RPMI7951 (cell line): Measurements from ENCODE around the gene LDLRAD4. TPM values are rescaled to one million over a fixed set of nuclear protein-coding genes. Genes with fewer than 3 reads are reported as not detected.
A peak's percentile ranks its signal among the peaks of the same experiment; 100 is the strongest.

Source experiments
- DNase-seq: peaks from one replicate; pipeline ENCODE4 v3.0.0-alpha.2; 2012; ENCODE audit warnings: low read depth
- total RNA-seq: library from RNA; depleted of rRNA; stranded (reverse); fragments of >200 nt; shearing (Covaris generic); gene quantifications from 2 replicates; pipeline ENCODE4 v1.2.3, GENCODE V29; 2014

Gene LDLRAD4
- total RNA-seq, 1 experiment from 2014 or later, result 0.24 TPM

DNA sequence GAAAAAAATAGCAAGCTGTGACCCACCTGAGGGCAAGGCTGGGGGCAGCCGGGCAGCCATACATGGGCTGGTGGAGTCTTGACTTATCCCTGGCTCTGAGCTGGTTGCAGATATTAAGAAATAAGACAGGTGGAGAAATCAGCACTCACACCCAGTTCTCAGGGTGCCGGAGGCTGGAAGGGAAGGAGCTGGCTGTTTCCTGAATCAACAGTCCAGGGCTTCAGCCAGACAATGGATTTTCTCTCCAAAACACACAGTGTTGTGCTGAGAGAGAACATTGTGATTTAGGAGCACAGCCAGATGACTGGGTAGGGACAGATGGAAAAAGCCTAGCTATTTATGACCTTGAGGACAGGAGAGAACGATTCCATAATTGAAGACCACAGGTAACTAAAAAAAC is 208.8 kb downstream of the LDLRAD4 start:
- no peak for DNase-seq

DNA sequence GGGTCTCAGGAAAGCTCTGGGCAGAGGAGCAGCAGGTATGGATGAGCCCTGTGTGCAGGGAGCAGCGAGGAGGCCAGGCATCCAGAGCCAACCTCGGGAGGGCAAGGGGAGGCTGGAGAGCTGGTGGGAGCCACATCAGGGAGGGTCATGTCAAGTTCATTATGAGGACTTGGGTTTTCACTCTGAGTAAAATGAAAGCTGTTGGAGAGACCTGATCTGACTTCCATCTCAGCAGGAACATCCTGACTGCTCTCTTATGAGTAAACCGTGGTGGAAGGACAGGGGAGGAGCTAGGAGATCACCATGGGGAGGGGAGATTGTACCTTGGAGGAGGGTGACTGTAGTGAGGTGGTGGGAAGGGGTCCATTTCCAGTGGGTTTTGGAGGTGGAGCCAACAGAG is 209.8 kb downstream of the LDLRAD4 start:
- no peak for DNase-seq

DNA sequence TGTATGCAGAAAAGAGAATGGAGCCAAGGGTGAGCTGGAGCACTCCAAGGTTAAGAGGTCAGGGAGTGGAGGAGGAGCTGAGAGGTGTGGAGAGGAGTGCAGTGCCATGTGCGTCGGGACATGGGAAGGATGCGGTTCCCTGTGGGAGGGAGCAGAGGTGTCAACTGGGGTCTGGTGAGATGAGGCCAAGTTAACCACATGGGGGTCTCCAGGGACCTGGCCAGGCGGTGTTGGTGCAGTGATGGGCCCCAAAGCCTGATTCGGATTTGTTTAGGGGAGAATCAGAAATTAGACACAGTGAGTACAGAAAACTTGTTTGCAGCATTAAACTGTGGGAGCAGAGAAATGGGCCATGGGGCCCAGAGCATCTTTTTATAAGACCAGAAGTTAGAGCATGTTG is 210.5 kb downstream of the LDLRAD4 start:
- no peak for DNase-seq

DNA sequence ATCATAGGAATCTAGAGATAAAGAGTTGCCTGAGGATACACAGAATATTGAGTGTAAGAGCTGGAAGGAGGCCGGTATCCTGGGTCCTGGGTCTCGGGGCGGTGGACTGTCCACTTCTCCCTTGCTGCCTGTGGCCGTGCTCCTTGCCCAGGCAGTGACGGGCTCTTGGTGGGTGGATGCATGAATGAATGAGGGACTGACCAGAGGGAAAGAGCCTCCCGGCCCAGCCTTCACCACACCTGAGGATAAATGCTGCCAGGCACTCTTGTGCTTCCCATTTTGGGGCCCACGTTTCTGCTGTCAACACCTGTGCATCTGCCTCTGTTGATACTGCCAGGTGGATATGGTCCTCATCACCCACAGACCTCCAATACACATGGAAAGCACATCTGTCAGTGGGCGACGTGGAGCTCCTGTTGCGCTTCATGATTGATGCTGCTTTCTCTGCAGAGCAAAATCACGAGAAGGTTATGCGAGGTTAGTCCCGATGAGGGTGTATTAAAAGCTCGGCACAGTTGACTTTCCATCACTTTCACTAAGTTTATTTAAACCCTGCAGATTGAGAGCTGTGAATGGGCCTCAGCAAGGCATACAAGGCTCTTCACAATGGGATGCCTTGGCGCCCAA is 211.4 kb downstream of the LDLRAD4 start:
- DNase-seq, result no peak

DNA sequence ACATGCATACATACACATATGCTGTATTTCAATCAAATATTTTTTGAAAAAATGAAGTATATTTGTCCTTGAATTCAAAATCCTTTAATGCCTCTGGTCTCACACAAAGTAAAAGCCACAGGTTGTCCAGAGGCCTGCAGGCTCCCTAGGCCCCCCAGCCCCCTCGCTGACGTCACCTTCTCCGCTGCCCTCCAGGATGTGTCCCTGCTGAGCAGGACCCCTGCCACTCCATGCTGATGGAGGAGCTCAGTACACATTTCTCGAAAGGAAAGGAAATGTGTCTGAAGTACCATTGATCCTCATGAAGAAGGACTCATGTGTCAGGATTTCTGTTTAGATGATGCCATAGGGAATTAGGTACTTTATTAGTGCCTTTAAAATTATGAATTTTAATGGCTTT is 212.1 kb downstream of the LDLRAD4 start:
- no peak for DNase-seq

DNA sequence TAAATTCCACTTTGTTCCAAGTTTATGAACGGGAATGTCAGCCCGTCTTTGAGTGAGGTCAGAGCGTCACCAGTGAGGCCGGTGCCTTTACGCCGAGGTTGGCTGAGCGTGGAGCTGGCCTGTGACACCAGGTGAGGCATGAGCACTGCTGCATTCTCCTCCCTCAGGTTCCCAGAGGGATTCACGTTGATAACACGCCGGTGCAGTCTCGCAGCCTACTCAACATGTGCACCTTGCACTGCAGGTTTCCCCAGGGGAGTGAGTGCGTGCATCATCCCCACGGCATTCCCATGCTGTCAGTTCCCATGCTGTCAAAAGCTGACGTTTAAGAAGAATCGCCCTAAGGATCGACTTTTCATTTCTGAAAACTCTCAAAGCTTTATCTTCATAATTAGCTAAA is 213.3 kb downstream of the LDLRAD4 start:
- DNase-seq, result no peak

DNA sequence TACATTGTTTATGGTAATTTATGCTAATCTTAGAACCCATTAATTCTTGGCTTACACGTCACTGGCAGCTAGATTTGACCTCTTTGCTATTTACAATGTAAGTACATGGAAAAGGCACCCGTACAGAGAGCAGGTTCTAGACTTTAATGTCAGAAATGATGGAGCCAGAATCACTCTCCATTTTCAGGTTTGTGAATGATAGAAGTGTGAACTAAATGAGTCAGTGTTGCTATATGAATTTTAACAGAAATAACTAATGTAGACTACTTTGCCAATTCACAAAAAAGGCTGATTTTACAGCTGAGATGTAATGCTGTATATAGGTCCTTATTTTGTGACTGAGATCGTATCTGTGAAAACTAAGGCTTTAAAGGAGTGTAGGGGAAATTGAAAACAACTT is 214.6 kb downstream of the LDLRAD4 start:
- DNase-seq, result no peak

DNA sequence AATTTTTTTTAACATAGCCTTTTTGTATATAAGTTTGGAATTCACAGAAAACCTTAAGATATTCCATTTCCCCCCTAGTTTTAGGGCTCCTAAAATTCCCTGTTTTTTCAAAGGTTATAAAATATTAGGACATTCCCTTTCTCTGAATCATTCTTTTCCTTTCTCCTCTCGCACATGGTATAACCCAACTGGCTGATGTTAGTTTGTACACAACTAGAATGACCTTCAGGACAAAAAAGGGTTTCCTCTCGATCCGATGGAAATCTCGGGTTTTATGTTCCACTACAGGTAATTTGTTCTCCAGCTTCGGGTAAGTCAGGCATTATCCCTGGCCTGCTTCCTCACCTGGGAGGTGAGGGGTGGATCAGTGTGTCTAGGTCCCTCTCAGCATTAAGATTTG is 215.1 kb downstream of the LDLRAD4 start:
- no peak for DNase-seq

DNA sequence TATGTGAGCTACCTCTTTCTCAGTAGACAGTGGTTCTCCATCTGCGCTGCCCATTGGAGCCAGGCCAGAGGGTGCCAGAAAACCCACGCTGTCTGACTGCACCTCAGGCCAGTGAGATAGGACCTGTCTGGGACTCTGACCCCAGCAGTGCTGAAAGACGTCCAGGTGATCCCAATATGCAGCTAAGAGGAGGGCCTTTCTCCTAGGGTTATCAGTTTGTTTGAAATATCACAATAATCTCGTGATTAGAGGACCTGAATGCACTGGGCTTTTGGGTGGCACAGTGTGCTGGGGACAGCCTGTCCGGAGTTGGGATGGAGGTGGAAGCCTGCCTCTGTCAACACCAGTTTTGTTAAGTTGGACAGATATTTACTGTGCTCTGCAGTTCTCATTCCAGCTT is 216.3 kb downstream of the LDLRAD4 start:
- DNase-seq, result no peak

DNA sequence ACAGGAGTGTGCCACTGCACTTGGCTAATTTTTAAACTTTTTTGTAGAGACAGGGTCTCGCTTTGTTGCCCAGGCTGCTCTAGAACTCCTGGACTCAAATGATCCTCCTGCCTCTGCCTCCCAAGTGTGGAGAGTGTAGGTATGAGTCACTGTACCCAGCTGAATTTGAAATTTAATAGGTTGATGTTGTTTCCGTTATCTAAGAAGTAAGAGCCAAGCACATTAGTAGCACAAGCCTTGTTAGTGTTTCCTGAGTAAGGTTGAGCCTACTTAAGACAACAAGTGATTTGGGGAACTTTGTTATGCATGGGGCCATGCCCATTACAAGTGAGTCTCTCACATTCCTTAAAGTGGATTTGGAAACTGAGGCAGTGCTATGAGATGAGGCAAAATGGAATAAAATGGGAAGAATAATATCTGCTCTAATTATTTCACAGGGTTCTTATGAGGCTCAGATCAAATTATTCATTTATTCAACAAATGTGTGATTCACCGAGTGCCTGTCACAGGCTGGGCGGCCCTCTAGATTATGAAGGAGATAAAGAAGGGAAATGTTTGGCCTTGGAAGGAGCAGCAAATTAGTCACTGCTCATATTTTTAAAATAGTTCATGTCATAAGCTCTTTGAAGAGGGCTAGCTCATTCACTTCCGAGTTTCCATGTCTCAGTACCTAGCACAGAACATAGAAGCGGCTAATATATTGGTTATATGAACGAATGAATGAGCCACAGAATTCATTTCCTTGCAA is 217.2 kb downstream of the LDLRAD4 start:
- DNase-seq, result peak; percentile 71

DNA sequence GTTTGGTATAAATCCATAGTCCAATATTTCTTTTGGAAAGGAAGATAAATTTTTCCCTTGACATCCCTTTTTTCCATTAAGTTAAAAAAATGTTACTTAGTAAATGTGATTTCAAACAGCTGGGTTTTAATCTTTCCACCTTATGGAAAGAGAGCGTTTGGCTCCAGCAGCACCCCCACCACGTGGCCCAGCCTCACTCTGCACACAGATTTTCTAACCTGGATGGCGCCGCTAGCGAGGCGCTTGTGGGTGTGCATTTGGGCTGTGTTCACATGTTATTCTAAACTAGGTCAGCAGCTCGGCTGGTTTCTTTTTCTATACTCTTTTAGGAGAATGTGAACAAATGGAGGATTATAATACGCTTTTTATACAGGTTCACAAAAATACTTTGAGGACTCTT is 218.0 kb downstream of the LDLRAD4 start:
- DNase-seq, result no peak

DNA sequence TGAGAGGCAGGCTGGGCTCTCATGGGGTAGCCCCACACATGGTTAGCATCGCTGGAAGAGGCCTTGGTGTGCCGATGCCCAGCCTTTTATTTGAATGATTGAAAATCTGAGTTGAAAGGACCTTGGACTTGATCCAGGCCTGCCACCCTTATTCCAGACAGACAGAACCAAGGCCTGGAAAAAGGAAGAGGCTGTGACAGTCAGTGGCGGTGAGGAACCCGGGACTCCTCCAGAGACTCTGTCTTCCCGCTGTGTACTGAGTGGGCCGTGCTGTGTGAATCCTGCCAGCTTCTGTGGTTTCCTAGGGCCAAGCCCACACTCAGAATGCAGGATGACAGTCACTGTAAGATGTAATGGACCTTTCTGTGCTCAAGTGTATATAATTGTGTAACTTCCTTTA is 218.5 kb downstream of the LDLRAD4 start:
- DNase-seq, result no peak

DNA sequence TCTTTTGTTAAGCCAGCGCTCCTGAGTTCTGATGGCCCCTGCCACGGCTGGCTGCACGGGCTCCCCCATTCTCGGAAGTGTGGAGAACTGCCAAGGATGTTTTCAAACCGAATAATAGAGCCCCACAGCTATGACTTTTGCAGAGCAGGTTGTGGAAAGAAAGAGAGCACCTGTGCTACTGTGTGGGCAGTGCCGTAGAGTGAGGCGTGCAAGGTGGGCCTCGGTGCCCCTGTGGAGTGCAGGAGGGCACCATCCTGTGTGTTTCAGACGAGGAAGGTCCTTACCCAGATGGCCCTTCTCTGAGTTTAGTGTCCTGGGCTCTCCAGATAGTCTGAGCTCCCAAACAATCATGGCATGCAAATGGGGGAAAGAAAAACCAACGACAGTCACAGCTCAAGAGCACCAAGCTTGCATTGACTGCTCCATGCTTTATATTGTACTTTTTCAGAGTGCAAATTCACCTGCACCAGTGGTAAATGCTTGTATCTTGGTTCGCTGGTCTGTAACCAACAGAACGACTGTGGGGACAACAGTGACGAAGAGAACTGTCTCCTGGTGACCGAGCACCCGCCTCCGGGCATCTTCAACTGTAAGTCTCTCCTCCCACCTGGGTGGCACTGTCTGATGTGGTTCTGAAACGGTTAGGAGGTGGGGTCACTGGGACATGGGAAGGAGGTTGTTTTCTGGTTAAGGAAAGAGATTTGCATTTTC is 219.4 kb downstream of the LDLRAD4 start:
- no peak for DNase-seq

DNA sequence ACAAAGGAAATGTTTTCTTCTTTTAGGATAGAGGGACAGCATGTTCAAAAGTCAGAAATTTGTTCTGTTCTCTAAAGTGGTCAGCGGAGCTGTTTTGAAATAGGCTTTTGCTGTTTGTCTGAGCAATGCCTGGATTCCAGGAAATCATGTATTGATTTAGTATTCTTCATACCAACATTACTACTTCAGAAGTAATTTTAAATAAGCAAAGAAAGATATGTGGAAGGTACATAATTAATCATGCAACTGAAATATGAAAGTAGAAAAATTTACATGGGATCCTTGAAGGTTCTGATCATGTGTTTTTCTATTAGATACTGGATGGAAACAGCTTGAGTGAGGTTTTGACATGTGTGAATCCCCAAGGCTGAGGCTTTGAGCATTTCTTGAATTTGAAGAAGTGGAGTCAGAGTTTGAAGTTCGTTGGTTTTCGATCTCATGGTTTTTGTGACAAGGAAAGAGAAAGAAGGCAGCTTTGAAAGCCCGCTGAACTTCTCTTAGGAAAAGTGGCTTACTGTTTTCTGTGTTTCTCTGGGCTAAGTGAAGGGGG is 220.0 kb downstream of the LDLRAD4 start:
- DNase-seq, result no peak

DNA sequence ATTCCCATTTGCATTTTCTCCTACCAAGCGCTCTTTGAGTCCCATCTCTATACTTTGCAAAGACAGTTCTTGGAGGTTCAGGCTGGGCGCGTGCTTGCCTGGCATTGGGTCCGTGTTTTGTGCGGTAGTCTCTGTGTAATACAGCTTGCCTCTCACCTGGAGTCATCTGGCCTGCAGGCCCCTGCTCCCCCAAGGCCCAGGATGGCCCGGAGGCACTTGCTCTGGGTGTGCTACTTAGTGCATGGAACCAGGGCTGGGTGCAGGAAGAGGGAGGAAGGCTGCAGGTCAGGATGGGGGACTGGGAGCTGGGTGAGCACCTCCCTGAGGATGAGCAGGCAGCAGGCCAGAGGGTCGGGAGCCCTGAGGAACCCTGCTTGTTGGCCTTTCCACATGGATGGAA is 220.9 kb downstream of the LDLRAD4 start:
- DNase-seq, result no peak

DNA sequence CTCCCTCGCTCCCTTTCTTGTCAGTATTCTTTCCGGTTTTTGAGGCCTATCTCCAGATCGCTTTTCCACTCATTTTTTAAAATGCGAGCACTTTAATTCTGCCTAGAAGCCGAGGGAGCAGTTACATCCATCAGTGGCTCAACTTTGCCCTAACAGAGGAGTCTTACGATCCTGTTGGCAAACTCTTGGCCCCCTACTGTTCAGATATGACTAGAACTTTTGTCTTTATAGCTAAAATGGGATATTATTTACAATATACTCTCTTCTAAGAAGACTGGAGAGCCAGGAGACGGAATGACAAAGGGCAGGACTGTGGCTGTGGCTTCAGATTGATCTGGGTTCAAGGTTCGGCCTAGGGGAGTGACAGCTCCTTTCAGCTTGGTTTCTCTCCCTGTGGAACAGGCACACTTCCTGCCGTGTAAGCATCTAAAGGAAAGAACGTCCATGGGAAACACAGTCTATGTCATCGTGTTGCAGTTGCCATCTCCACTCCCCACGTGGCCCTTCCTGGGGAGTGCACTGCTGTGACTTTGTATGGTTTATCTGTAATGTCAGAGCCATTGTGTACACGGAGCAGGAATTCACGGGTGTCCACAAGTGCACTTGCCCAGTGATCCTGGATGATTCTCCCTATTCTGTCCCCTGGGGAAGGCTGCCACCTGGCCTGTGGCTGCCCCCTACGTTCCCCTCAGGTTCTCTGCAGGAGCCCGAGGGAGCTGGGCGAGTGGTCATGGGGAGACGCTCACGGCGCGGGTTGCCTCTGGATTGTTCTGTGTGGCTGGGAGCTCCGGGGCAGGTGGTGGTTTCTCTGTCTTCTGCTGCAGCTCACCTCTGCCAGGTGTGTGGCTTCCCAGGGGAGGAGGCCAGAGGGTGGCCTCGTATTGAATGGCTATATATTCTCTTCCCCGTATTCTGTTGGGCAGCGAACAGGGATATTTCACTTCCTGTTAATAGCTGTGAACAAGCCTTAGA is 222.0 kb downstream of the LDLRAD4 start:
- DNase-seq, result no peak

DNA sequence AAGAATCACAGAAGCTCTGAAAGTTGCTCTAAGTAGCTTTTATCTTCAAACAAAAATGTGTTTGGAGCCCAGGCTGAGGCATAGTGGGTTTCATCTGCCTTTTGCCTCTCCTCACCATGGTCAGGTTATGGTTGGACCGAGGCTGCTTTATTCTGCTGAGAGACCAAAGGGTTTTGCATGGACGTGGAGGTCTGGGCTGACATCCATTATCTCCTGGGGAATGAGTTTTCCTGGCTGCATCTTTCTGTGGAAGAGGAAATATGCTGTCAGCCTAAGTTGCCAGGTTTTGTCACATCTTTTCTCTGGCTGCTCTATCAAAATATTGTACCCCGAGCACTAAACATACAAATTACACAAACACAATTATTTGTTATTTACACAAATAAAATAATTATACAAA is 223.2 kb downstream of the LDLRAD4 start:
- DNase-seq, result no peak

DNA sequence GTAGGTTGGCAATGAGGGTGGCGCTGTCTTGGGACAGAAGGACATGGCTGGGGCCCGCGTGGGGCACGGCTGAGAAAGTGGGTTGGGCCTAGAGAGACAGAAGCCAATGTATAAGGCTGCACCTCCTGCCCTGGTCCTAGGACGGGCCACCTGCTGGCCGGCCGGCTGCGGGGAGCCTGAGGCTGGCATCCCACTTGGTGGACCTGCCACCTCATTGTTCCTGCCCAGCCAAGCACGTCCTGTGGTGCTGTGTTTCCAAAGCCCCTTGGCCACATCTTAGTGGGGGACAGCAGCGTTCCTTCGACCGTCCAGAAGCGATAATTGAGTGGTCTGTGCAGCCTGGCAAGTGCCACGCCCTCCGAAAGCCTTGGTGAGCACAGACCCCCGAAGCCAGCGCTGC is 223.9 kb downstream of the LDLRAD4 start:
- no peak for DNase-seq

DNA sequence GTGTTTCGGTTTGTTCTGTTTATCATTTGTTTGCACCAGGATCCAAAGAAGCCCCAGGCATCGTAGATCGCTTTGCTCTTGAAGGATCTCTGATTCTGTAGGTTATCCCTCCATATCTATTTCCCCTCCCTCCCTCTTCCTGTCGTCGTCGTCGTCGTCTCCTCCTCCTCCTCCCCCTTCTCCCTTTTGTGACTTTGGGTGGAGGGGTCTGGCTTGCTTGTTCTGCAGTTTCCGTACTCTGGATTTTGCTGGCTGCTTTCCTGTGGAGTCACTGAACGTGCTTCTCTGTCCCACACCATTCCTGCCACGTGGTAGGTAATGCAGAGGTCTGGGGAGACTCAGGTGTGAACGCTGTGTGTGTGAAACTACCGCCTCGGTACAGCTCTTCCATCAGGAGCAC is 225.0 kb downstream of the LDLRAD4 start:
- DNase-seq, result no peak

DNA sequence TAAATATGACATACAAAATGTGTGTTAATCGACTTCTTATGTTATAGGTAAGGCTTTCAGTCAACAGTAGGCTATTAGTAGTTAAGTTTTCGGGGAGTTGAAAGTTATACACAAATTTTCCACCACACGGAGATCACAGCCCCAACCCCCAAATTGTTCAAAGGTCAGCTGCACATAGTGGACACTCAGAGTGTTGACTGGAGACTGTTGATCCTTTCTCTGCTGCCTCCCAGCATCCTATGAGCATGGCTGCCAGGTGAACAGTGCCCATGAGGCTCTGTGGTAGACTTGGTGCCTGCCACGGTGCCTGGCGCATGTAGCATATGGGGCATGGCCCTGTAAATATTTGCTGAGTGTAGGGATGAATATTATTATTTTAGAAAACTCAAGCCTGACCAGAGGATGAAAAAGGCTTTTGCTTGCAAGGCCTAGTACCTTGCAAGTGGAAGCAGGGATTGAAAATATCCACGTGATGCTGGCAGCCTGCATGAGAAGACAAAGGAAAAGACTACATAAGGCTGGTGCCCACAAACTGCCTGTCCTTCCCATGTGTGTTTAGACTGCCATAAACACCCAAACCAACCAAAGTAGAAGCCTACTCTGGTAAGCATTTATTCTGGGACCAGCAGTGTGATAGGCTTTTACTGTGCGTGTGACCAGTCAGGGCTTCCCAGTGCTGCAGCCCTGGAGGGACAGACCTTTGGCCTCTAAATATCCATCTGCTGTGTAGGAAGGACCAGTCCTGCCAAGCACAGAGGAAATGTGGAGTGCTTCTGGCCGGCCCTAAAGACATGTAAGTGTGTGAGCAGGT is 226.1 kb downstream of the LDLRAD4 start:
- DNase-seq, result no peak
